Right lobe of liver (tissue), 4 donors: ENCODE data around the gene RARRES2.

Experiments
- CTCF ChIP-seq, 4 donors: fragments of 200-600 bp in 3 of 4; fragments of 450-650 bp in 1 of 4; IDR thresholded peaks; one replicate each; pipeline versions ENCODE4 v1.5.1 to v1.8.0; 2016 to 2022; ENCODE audit warnings: antibody characterized with exemption in 4 of 4, mild to moderate bottlenecking in 2 of 4
- POLR2A ChIP-seq: fragments of 450-650 bp; IDR thresholded peaks from one replicate; pipeline ENCODE4 v1.6.1; 2017; ENCODE audit warnings: antibody characterized with exemption, mild to moderate bottlenecking
- donor health status: DM: no; HTN: no; CAD: no.
- donor health status: DM: no; HTN: no; CAD: no.
- donor health status: DM: no; HTN: yes; CAD: no.

GRCh38 chr7:150307904-150308303 lies 33.5 kb downstream of the RARRES2 start:
- TF ChIP-seq POLR2A (no peak), CTCF (IDR thresholded peaks at IDR 0.05) (no peak)
